ENCODE results near the gene PITX3.
"Not testable (repeated sequence)": the region's sequence is repeated elsewhere in the genome, so short reads cannot be mapped to it uniquely, and the experiment has no call there.

The PITX3 gene

DNA sequence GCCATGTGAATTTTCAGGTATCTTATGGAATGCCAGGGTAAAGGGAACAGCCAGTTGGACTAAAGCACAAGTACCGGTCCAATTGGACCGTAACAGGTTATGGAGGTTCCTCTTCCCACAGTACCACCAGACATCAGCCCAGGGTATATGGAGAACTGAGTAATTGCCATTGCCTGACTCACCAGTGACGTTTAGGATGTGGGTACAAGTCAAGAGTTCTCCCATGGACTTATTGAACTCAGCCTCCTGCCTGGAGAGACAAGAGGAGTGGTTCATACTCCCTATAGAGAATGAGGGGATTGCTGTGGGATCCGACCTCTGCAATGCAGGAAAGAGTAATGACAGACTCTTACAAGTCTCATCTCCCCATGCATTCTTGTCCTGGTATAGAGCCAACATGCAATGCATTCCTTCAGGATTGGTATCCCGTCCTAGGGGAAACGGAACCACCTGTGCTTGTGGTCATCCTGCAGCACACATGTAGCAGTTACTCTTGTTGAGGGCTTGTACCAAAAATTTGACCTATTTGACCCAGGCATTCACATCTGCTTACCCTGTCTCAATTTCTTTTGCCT is 45.9 kb downstream of the PITX3 start:
- no peak for DNase-seq (ENCODE audit: low read depth, low spot score)
- H3K4me3 ChIP-seq (ENCODE audit: low read length): no peak overlapping the region

DNA sequence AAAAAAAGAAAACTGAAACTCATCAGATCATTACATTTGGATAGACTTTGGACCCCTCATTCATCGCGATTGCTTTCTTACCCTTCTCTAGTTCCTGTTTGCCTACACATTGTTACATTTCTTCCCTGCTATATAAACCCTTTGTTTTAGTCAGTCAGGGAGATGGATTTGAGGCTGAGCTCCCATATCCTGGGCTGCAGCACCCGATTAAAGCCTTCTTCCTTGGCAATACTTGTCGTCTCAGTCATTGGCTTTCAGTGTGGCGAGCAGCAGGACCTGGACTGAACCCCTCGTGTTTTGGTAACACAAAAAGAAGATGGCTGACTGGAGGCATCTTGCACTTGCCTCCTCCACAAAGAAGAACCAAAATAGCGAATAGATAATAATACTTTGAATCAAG is 49.4 kb downstream of the PITX3 start:
- DNase-seq (ENCODE audit: low read depth, low spot score): no peak
- no peak overlapping the region for H3K4me3 ChIP-seq (ENCODE audit: low read length)

GRCh38 chr10:102188941-102189898 is 52.1 kb downstream of the PITX3 start:
- DNase-seq (ENCODE audit: low read depth, low spot score); H3K4me3 ChIP-seq (ENCODE audit: low read length): not testable (repeated sequence)

GRCh38 chr10:102188298-102188940 is 52.9 kb downstream of the PITX3 start:
- DNase-seq (ENCODE audit: low read depth, low spot score): no peak
- H3K4me3 ChIP-seq (ENCODE audit: low read length): no peak overlapping the region

DNA sequence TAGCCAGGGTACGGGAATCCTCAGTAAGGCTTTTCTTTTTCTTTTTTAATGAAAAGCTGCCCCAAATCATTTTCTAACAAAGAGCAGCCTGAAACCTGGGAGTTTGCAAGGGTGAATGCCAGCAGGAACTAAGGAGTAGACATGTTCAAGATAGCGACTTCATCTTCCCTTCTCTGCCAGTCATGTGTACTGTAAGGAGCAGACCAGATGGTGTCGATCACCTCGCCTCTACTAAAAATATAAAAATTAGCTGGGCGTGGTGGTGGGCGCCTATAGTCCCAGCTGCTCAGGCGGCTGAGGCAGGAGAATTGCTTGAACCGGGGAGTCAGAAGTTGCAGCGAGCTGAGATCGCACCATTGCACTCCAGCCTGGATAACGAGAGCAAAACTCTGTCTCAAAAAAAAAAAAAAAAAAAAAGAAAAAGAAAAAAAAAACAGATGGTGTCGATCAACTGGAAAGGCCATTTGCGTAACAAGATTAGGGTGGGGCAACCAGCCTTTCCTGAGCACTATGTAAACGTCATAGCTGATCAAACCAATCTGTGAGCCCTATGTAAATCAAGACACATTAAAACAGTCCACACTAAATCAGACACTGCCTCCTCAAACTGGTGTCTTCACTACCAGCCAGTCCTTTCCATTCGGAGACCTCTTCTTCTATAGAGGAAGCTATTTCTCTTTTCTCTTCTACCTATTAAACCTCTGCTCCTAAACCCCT is 55.3 kb downstream of the PITX3 start:
- no peak for DNase-seq (ENCODE audit: low read depth, low spot score)
- no peak overlapping the region for H3K4me3 ChIP-seq (ENCODE audit: low read length)

GRCh38 chr10:102185272-102185671 is 56.0 kb downstream of the PITX3 start:
- no peak for DNase-seq (ENCODE audit: low read depth, low spot score)
- no peak overlapping the region for H3K4me3 ChIP-seq (ENCODE audit: low read length)

DNA sequence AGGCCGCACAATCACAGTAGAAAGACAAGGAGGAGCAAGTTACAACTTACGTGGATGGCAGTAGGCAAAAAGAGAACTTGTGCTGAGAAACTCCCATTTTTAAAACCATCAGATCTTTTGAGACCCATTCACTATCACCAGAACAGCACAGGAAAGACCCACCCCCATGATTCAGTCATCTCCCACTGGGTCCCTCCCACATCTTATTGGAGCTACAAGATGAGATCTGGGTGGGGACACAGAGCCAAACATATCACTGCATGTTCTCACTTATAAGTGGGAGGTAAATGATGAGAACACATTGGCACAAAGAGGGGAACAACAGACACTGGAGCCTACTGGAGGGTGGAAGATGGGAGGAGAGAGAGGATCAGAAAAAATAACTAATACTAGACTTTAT is 56.7 kb downstream of the PITX3 start:
- no peak for DNase-seq (ENCODE audit: low read depth, low spot score)
- no peak overlapping the region for H3K4me3 ChIP-seq (ENCODE audit: low read length)

All from Jurkat, Clone E6-1 (cell line).